Epithelial cell of prostate (primary cell): ENCODE results near the gene SCLT1.
"Not testable (repeated sequence)": the region's sequence is repeated elsewhere in the genome, so short reads cannot be mapped to it uniquely, and the experiment has no call there.

Experiments
- DNase-seq: peaks from one replicate; pipeline ENCODE4 v3.0.0-alpha.2; 2011; ENCODE audit warnings: low read depth, low spot score
- H3K27ac ChIP-seq: fragments of 450-650 bp; 2 replicates; pipeline ENCODE4 v1.5.1; 2017; ENCODE audit warnings: mild to moderate bottlenecking

The SCLT1 gene

GRCh38 chr4:129093191-129093920, at the start of gene SCLT1:
SCLT1 (minus strand) TSS chr4:129093539; CDS start chr4:129093103, 436 bp downstream.
- peak within 1 kb of the TSS; percentile 87 for H3K27ac ChIP-seq
- peak; percentile 89 for DNase-seq

DNA sequence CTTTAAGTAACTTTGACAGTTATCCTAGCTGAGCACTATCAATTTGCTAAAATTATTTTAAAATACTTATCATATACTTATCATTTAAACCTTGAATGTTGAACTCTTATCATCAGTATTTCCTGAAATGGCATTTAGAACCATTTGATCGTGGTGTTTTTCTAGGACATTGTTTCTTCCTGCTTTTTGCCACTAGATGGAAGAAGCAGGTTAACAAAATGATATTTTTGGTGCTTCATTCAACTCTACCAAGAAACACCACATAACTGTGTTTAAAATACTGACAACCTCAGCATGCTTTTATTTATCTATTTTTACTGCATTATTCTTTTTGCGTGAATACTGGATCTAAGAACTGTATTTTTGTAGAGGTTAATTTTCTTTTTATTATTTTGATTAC, 47.2 kb upstream of the SCLT1 start:
- no peak overlapping the region for H3K27ac ChIP-seq
- no peak for DNase-seq

- no peak for DNase-seq
- no peak overlapping the region for H3K27ac ChIP-seq
Measured at GRCh38 chr4:129138810-129139496, 45.6 kb upstream of the SCLT1 start.

DNA sequence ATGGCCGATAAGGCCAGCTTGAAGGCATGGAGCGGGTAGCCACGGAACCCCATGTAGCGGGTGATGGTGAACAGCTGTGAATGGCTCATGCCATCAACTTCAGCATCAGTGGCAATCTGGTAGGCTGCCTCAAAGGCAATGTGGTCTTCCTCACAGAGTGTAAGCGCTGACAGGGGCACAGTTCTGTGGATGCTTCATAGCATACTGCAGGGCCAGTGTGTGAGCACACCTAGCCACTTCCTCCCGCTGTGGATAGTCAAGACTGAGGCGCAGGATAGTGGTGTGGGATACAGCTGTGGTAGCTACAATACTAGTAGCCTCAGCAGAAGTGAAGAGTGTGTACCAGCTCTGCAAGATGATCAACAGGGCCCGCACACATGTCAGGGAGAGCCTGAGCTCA, 43.1 kb upstream of the SCLT1 start:
- no peak for DNase-seq
- no peak overlapping the region for H3K27ac ChIP-seq

DNA sequence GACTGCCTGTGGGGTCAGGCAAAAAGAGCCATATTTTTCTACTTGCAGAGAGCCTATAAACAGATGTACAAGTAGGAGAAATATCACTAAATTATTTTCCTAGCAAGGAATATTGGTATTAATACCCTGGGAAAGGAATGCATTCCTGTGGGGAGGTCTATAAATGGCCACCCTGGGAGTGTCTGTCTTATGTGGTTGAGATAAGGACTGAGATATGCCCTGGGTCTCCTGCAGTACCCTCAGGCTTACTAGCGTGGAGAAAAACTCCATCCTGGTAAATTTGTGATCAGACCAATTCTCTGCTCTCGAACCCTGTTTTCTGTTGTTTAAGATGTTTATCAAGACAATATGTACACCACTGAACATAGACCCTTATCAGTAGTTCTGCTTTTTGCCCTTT, 38.0 kb upstream of the SCLT1 start:
- no peak for DNase-seq
- H3K27ac ChIP-seq: no peak overlapping the region

DNA sequence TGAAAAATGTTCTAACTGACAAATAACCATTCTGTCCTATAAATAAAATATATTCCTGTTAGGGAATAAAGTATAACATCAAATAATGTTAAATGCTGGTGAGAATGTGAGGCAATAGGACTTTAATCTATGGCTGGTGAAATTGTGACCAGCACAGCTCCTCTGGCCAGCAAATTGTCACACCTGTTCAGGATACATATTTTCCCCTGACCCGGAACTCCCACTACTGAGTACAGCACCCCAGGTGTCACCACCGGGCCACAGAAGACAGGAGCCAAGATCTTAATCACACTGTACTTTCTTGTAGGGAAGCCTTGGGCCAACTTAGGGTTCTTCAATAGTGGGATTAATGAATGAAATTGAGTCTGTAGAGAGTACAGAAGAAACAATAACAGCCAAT, 35.8 kb upstream of the SCLT1 start:
- no peak for DNase-seq
- no peak overlapping the region for H3K27ac ChIP-seq

DNA sequence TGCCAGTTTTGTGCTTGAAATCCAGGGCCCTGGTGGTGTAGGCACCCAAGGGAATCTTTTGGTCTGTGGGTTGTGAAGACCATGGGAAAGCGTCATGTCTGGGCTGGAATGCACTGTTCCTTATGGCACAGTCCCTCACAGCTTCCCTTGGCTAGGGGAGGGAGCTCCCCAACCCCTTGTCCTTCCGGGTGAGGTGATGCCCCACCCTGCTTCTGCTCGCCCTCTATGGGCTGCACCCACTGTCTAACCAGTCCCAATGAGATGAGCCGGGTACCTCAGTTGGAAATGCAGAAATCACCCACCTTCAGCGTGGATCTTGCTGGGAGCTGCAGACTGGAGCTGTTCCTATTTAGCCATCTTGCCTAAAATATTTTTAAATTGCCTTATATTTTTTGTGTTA, 33.3 kb upstream of the SCLT1 start:
- not testable (repeated sequence) for H3K27ac ChIP-seq, DNase-seq

GRCh38 chr4:129117705-129118104, 24.4 kb upstream of the SCLT1 start:
- H3K27ac ChIP-seq: no peak overlapping the region
- no peak for DNase-seq

DNA sequence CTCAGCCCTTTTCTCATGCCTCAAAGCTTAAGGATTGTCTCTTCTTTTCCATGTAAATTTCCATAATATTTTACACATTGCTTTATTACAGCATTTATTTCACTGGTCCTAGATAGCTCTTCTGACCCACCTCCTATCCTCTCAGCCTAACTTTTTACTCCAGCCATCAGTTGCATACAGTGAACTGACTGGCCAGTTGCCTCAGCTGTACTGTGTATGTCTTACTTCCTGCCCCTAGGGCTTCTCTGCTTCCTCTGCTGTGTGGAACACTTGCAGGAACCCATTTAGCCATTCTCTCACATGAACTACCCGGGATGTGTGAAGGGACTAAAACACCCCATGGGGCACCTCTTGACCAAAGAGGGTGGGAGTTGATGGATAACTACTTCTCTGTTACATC, 20.6 kb upstream of the SCLT1 start:
- DNase-seq: no peak
- H3K27ac ChIP-seq: no peak overlapping the region

- no peak for DNase-seq
- no peak overlapping the region for H3K27ac ChIP-seq
Measured at GRCh38 chr4:129113434-129113833, 20.1 kb upstream of the SCLT1 start.

GRCh38 chr4:129111919-129112318, 18.6 kb upstream of the SCLT1 start:
- DNase-seq: no peak
- no peak overlapping the region for H3K27ac ChIP-seq

DNA sequence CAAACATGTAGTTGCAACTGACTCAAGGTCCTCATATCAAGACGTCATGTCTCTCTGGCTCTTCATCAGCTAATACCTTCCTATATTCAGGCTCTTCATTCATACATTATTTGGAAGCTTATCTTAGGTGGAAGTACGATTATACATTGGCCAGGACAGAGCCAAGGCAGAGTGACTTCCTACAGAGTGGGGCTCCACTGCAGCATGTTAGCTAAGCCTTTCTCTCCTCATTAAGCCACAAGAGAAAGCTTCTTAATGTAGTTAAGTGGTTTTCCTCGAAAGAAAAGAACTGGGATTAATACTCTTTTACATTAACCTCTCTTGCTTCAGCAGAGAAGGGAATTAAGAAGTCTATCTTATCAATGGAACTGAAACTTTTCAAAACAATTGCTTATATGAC, 17.6 kb upstream of the SCLT1 start:
- no peak overlapping the region for H3K27ac ChIP-seq
- DNase-seq: no peak

GRCh38 chr4:129109965-129110824, 16.9 kb upstream of the SCLT1 start:
- H3K27ac ChIP-seq: no peak overlapping the region
- no peak for DNase-seq

- H3K27ac ChIP-seq: no peak overlapping the region
- DNase-seq: no peak
Measured at GRCh38 chr4:129098531-129099001, 5.2 kb upstream of the SCLT1 start.

- DNase-seq: no peak
- H3K27ac ChIP-seq: peak within 1 kb of the TSS; percentile 65
Measured at GRCh38 chr4:129095811-129096454, 2.6 kb upstream of the SCLT1 start, which contains the start of gene C4orf33. C4orf33 (plus strand) TSS chr4:129096152; CDS start chr4:129102611, 6,459 bp downstream.

DNA sequence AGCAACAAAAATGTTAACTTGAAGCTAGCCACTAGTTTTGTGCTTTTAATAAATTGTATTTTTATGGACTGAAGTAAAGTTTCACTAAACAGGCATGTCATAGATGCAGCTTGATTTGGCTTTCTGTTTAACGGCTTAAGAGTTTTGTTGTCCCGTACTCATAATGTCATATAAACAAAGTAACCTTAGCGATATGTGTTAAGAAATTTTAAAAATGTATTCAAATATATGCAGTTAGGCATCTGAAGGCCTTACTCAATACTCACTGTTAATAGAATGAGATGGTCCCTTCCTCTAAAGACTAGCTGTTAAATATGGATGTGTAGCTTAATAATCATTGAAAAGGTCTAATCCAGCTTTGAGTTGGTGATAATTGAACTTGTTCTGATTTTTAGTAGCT, 1.0 kb upstream of the SCLT1 start:
- no peak overlapping the region for H3K27ac ChIP-seq
- DNase-seq: no peak

- DNase-seq: no peak
Measured at GRCh38 chr4:129092631-129093190, 628 bp downstream of the SCLT1 start.

GRCh38 chr4:129087516-129087915, 5.8 kb downstream of the SCLT1 start:
- no peak overlapping the region for H3K27ac ChIP-seq
- DNase-seq: no peak

More at GRCh38 chr4:129092631-129093190, 628 bp downstream of the SCLT1 start:
- H3K27ac ChIP-seq: peak overlapping the region; percentile 87

DNA sequence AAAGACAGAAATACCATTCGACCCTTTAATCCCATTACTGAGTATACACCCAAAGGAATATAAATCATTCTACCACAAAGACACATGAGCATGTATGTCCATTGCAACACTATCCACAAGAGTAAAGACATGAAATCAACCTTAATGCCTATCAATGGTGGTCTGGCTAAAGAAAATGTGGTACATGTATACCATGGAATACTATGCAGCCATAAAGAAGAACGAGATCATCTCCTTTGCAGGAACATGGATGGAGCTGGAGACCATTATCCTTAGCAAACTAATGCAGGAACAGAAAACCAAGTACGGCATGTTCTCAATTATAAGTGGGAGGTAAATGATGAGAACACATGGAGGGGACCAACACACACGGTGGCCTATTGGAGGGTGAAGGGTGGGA, 7.9 kb downstream of the SCLT1 start:
- no peak for DNase-seq

DNA sequence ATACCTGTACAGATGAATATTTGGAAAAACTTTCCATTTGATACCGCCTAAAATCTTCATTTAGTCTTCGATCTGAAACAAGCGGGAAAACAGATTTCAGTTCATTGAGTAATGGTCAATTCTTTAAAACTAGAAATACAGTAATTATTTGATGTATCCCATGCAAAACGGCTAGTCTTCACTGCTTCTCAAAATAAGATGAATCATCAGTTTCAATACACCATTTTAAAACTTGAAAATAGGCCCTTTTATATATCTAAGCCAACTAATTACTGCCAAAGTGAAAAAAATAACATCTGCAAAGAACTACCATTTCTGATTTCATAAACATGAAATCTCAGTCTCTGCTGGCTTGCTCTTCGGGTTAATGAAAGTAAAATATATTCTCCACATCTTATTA, 11.0 kb downstream of the SCLT1 start:
- H3K27ac ChIP-seq: no peak overlapping the region
- DNase-seq: no peak

More for the DNA sequence above, 7.9 kb downstream of the SCLT1 start:
- H3K27ac ChIP-seq: no peak overlapping the region
